ENCODE data around the gene RFC4. TPM values are rescaled to one million over a fixed set of nuclear protein-coding genes. Genes with fewer than 3 reads are reported as not detected.

The RFC4 gene
- total and polyA plus RNA-seq, 9 of the 15 experiments (the other 6 are each of a cell fraction or from before 2014, with no cell fraction given): 105 to 227 (median 180) TPM

DNA sequence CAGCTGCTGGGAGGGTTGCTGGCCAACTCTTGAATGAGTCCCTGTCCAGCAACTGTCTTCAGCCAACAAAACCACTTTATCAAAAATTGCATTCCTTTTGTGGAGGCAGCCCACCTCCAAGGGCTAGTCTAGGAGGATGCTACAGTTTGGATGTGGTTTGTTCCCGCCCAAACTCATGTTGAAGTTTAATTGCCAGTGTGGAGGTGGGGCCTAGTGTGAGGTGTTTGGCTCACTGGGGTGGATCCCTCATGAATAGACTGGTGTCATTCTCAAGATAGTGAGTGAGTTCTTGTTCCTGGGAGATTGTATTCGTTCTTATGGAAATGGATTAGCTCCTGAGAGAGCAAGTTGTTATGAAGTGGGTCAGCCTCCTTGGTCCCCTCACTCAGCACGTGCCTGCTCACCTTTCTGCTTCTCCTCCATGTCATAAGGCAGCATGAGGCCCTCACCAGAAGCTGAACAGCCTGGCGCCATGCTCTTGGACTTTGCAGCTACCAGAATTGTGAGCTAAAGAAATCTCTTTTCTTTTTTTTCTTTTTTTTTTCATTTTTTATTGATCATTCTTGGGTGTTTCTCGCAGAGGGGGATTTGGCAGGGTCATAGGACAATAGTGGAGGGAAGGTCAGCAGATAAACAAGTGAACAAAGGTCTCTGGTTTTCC, 4.2 kb upstream of the RFC4 start:
- peaks cover 19% of the 10 kb centered on the region for H3K79me2 ChIP-seq (ENCODE audit: control insufficient read depth, insufficient read depth, low read length)
- no peak overlapping the region for H3K27ac ChIP-seq (ENCODE audit: extremely low read depth, low read depth, low read length)
- peak overlapping the region; percentile 71 for H2AFZ ChIP-seq (ENCODE audit: low read depth, low read length)
- no peak for DNase-seq (ENCODE audit: extremely low read depth in 1 of 4, low spot score in 3 of 4)
- in situ Hi-C loops (cut with MboI) (no loop called here), intact Hi-C loops (cut with micrococcal nuclease) (no loop called here)
- TF ChIP-seq ZNF551 (CRISPR knock-in tag; IDR thresholded peaks at IDR 0.05): no peak
- TF ChIP-seq, protein P1, sequence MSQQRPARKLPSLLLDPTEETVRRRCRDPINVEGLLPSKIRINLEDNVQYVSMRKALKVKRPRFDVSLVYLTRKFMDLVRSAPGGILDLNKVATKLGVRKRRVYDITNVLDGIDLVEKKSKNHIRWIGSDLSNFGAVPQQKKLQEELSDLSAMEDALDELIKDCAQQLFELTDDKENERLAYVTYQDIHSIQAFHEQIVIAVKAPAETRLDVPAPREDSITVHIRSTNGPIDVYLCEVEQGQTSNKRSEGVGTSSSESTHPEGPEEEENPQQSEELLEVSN (IDR thresholded peaks at IDR 0.05; ENCODE audit: borderline replicate concordance in 1 of 2, extremely low read depth in 1 of 2, insufficient read depth in 1 of 2, insufficient read length in 1 of 2, low read depth in 1 of 2, low read length in 1 of 2, poor library complexity in 1 of 2, severe bottlenecking in 1 of 2): peak in 1 of 2 experiments; percentile 49
- no TSS peak for BruUV-seq (replicated peaks)
- H4K20me1 ChIP-seq (replicated peaks; ENCODE audit: control insufficient read depth, insufficient read depth, low read length): no peaks in the 10 kb centered on the region
- H3K9me3 ChIP-seq (replicated peaks; ENCODE audit: control insufficient read depth, insufficient read depth, low read depth, low read length): no peaks in the 10 kb centered on the region
- no peak overlapping the region for H3K4me3 ChIP-seq
- ATAC-seq: no peak
- CTCF ChIA-PET (ENCODE audit: low intra/inter-chr PET ratio): no interaction called here
- WGBS (ENCODE audit: insufficient coverage, low coverage, missing lambda C conversion rate): 59% methylated on average over 4 of the region's 5 CpGs
- H3K4me1 ChIP-seq (replicated peaks in 1 of 2; ENCODE audit: control insufficient read depth in 2 of 2, insufficient read depth in 2 of 2, low read length in 2 of 2): peaks cover 4 to 13% of the 10 kb centered on the region in 2 experiments
- no peak overlapping the region for H3K4me2 ChIP-seq (ENCODE audit: insufficient read depth, low read length)
- H3K9me1 ChIP-seq (ENCODE audit: control insufficient read depth, insufficient read depth, low read length): no peaks in the 10 kb centered on the region
- POLR2A ChIA-PET: interaction anchor here (0.5 to 1.2 kb wide), 2 partner anchors 8 to 27 kb away, joined by 3 read pairs; no protein-coding TSS in a partner anchor
- H3K9ac ChIP-seq (ENCODE audit: insufficient read depth in 1 of 2, low read depth in 2 of 2, low read length in 2 of 2): no peak overlapping the region
- H3K36me3 ChIP-seq (ENCODE audit: control insufficient read depth, insufficient read depth, low read length): peaks cover 2% of the 10 kb centered on the region; the same call in 1 of the 3 replicates
- H3K27me3 ChIP-seq (ENCODE audit: control insufficient read depth in 2 of 2, insufficient read depth in 2 of 2, low read length in 2 of 2): no peaks in the 10 kb centered on the region
- no peak for FAIRE-seq

DNA sequence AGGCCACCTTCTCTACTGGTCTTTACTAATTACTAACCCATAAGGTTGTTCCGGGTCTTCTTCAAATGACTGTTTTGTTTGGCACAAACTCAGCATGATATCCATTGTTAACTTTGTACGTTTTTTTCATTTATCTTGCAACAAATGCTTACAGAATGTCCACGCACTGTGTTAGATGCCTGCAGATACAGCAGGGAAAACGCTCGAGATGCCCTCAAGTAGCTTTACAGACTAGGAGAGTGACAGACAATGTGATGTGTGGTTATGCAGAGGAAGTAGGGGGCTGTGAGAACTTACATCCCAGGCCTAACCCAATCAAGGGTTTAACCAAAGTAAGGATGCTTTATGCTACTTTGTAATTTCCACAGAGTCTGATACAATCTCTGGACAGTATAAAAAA, 949 bp upstream of the RFC4 start:
- peak in 1 of 4 experiments; percentile 27 for DNase-seq (ENCODE audit: extremely low read depth in 1 of 4, low spot score in 3 of 4)
- Histone ChIP-seq H3K4me1 (replicated peaks in 1 of 2; ENCODE audit: control insufficient read depth in 2 of 2, insufficient read depth in 2 of 2, low read length in 2 of 2) (peaks cover 4 to 17% of the 10 kb centered on the region in 2 experiments), H3K9me1 (ENCODE audit: control insufficient read depth, insufficient read depth, low read length) (no peaks in the 10 kb centered on the region), H2AFZ (ENCODE audit: low read depth, low read length) (peak overlapping the region; percentile 96), H3K27ac (ENCODE audit: extremely low read depth, low read depth, low read length) (peak overlapping the region; percentile 91), H3K4me2 (ENCODE audit: insufficient read depth, low read length) (peak overlapping the region; percentile 93), H3K27me3 (ENCODE audit: control insufficient read depth in 2 of 2, insufficient read depth in 2 of 2, low read length in 2 of 2) (no peaks in the 10 kb centered on the region), H3K9ac (ENCODE audit: insufficient read depth in 1 of 2, low read depth in 2 of 2, low read length in 2 of 2) (peak overlapping the region; percentile 95 to 98; a peak in 3 of 4 replicates), H3K36me3 (ENCODE audit: control insufficient read depth, insufficient read depth, low read length) (peaks cover 34% of the 10 kb centered on the region), H3K9me3 (replicated peaks; ENCODE audit: control insufficient read depth, insufficient read depth, low read depth, low read length) (no peaks in the 10 kb centered on the region), H3K4me3 (peak overlapping the region; percentile 77), H3K79me2 (ENCODE audit: control insufficient read depth, insufficient read depth, low read length) (peaks cover 45% of the 10 kb centered on the region), H4K20me1 (replicated peaks; ENCODE audit: control insufficient read depth, insufficient read depth, low read length) (no peaks in the 10 kb centered on the region)
- peak; percentile 15 for ATAC-seq
- ChIA-PET CTCF (ENCODE audit: low intra/inter-chr PET ratio) (no interaction called here), POLR2A (interaction anchor here (0.6 to 1.3 kb wide), 5 partner anchors 11 to 332 kb away, joined by 3 to 7 read pairs (median 4); partner anchors contain the start of genes EIF4A2 and RPL39L)
- no TSS peak for BruUV-seq (replicated peaks)
- TF ChIP-seq, protein P2, sequence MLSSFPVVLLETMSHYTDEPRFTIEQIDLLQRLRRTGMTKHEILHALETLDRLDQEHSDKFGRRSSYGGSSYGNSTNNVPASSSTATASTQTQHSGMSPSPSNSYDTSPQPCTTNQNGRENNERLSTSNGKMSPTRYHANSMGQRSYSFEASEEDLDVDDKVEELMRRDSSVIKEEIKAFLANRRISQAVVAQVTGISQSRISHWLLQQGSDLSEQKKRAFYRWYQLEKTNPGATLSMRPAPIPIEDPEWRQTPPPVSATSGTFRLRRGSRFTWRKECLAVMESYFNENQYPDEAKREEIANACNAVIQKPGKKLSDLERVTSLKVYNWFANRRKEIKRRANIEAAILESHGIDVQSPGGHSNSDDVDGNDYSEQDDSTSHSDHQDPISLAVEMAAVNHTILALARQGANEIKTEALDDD (IDR thresholded peaks at IDR 0.05): peak; percentile 69; the same call in 1 of the 2 replicates
- TF ChIP-seq ZNF431 (CRISPR knock-in tag; IDR thresholded peaks at IDR 0.05) (0 out of 2 replicates have a peak, but pooled peaks have one; percentile 40), C11orf30 (IDR thresholded peaks at IDR 0.05; ENCODE audit: low read depth) (no peak)
- peak; percentile 57 for FAIRE-seq
- in situ Hi-C loops (cut with MboI) (no loop called here), intact Hi-C loops (cut with micrococcal nuclease) (no loop called here)
- WGBS (ENCODE audit: insufficient coverage, low coverage, missing lambda C conversion rate): 12% methylated on average over 5 of the region's 5 CpGs

Measured in K562 (cell line).